ENCODE results near the gene SLC6A16.
"Not testable (repeated sequence)": the region's sequence is repeated elsewhere in the genome, so short reads cannot be mapped to it uniquely, and the experiment has no call there.

Gene SLC6A16

DNA sequence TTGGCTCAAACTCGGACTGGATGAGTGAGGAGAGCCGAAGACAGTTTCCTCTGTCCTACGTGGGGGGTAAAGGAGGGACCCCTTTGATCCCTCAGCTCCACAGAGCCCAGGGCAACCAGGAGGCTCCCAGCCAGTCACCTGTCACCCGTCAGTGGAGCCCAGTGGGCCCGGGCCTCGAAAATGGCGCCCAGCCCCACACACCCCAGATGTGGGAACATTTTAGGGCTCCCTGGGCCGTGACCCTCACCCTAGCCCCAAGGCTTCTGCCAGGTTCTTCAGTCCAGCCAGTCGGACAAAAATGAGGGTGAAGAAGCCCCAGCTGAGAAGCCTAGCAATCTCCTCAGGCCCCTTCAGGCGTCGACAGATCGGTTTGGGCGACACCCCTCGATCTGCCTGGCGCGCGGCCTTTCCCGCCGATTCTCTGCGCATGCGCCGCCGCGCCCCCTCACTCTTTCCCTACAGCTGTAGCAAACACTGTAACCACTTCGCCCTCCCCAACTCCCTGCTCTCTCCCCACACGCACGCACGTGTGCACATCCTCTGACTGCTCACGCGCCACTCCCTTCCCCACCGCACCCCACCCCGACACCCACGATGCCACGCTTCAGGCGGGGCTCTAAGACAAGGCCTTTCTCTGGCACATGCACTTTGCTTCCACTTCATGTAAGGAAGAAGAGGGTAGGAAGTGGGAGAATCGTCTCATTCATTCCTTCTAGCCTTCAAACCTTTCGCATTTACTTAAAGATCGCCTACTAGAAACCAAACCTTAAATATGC is at the start of gene SLC6A16:
SLC6A16 (minus strand) TSS at position 391 of the 776 bp plus-strand sequence. CDS start 13,844 bp downstream, outside the sequence.
- Mint-ChIP-seq H3K4me1 (ENCODE audit: low read depth) (peaks cover 18% of the 10 kb centered on the region), H3K27me3 (ENCODE audit: low read depth) (no peaks in the 10 kb centered on the region), H3K27ac (no peak within 1 kb of the TSS), H3K36me3 (ENCODE audit: low read depth) (peaks cover 16% of the 10 kb centered on the region), H3K4me3 (no peak within 1 kb of the TSS), H3K9me3 (no peaks in the 10 kb centered on the region)

DNA sequence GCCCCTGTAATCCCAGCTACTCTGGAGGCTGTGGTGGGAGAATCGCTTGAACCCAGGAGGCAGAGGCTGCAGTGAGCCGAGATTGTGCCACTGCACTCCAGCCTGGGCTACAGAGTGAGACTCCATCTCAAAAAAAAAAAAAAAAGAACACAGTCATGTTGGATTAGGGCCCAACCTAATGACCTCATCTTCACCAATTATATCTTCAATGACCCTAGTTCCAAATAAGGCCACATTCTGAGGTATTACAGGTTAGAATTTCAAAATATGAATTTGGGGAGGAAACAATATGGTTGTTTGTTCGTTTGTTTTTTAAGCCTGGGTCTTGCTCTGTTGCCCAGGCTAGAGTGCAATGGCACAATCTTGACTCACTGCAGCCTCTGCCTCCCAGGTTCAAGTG is 48.2 kb upstream of the SLC6A16 start:
- H3K27ac Mint-ChIP-seq; H3K4me1 Mint-ChIP-seq (ENCODE audit: low read depth); H3K36me3 Mint-ChIP-seq (ENCODE audit: low read depth); H3K4me3 Mint-ChIP-seq; H3K27me3 Mint-ChIP-seq (ENCODE audit: low read depth); H3K9me3 Mint-ChIP-seq: not testable (repeated sequence)

DNA sequence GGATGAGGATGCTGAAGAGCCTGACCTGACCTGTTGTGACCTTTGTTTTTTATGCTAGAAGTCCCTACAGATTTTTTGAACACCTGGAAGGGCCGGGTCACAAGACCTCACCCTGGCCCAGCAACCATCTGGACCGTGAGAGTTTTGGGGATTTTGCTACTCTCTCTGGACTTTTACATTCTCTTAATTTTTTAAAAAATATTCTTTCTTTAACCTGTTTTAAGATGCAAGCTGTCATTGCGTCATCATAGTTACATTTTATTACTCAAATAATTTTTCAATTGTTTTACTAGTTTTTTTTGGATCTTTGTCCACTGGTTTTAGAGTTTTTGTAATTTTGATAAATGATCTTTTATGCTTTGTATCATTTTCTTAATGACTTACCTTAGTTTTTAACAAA is 46.2 kb upstream of the SLC6A16 start:
- Mint-ChIP-seq H3K9me3 (peaks cover 3% of the 10 kb centered on the region), H3K27me3 (ENCODE audit: low read depth) (peaks cover 8% of the 10 kb centered on the region), H3K4me1 (ENCODE audit: low read depth) (no peaks in the 10 kb centered on the region), H3K27ac (no peak overlapping the region), H3K36me3 (ENCODE audit: low read depth) (peaks cover 2% of the 10 kb centered on the region), H3K4me3 (no peak overlapping the region)

DNA sequence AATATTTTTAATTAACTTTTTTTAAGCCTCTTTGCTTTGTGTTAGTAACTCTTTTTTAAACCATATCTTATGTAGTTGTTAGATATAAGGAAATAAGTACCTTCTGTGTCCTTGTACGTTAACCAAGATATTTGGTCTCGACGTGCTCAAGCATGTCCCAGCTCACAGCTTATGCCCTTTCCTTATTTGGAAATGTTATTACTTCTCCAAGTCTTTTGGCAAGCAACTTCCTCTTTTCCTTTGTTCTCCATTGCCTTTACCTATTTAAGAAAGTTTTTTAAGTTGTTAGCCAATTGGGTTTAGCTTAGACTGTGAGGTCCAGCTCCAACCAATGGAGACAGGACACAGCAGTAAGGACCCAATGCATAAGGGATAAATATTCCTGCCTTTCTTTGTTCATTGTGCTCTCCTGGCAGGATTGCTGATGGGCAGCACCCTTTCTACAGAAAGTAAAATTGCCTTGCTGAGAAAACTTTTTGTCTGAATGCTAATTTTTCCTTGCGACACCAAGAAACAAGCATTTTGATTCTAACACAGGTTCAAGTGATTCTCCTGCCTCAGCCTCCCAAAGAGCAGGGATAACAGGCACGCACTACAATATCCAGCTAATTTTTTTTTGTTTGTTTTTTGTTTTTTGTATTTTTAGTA is 43.8 kb upstream of the SLC6A16 start:
- Mint-ChIP-seq H3K9me3 (peaks cover 3% of the 10 kb centered on the region), H3K27me3 (ENCODE audit: low read depth) (peaks cover 12% of the 10 kb centered on the region), H3K4me1 (ENCODE audit: low read depth) (no peaks in the 10 kb centered on the region), H3K4me3 (no peak overlapping the region), H3K36me3 (ENCODE audit: low read depth) (peaks cover 2% of the 10 kb centered on the region), H3K27ac (no peak overlapping the region)

DNA sequence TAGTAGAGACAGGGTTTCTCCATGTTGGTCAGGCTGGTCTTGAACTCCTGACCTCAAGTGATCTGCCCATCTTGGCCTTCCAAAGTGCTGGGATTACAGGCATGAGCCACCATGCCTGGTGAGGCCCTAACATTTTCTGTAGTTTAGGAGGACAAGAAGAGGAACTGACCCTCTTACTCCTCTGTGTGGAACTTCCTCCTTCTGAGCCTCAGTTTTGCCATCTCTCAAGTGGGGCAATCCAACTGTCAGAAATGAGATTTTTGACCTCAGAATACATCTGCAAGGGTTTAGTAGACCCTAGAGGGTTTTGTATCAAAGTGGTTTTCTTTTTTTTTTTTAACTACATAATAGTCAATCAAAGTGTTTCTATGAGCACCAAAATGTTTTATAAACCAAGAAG is 41.1 kb upstream of the SLC6A16 start:
- Mint-ChIP-seq H3K27me3 (ENCODE audit: low read depth) (peaks cover 9% of the 10 kb centered on the region), H3K4me3 (no peak overlapping the region), H3K9me3 (peaks cover 3% of the 10 kb centered on the region), H3K36me3 (ENCODE audit: low read depth) (peaks cover 2% of the 10 kb centered on the region), H3K27ac (no peak overlapping the region), H3K4me1 (ENCODE audit: low read depth) (peaks cover 5% of the 10 kb centered on the region)

DNA sequence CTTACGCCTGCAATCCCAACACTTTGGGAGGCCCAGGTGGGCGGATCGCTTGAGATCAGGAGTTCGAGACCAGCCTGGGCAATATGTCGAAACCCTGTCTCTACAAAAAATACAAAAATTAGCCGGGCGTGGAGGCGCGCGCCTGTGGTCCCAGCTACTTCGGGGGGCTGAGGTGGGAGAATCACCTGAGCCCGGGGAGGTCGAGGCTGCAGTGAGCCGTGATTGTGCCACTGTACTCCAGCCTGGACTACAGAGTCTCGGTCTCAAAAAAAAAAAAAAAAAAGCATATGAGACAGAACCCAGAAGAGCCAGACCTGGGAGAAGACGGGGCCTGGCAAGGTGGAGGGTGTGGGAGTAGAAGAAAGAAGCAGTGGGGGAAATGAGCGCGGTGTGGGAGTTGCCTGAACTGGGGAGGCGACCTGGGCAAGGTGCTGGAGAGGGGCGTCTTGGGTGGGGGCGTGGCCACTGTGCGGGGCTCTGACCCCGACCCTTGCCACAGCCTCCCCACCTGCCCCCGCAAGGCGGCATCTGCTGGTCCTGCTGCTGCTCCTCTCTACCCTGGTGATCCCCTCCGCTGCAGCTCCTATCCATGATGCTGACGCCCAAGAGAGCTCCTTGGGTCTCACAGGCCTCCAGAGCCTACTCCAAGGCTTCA is 39.2 kb upstream of the SLC6A16 start:
- H3K9me3 Mint-ChIP-seq: no peaks in the 10 kb centered on the region
- H3K4me3 Mint-ChIP-seq: no peak overlapping the region
- H3K27ac Mint-ChIP-seq: no peak overlapping the region
- peaks cover 11% of the 10 kb centered on the region for H3K27me3 Mint-ChIP-seq (ENCODE audit: low read depth)
- H3K4me1 Mint-ChIP-seq (ENCODE audit: low read depth): peaks cover 8% of the 10 kb centered on the region
- H3K36me3 Mint-ChIP-seq (ENCODE audit: low read depth): no peaks in the 10 kb centered on the region

DNA sequence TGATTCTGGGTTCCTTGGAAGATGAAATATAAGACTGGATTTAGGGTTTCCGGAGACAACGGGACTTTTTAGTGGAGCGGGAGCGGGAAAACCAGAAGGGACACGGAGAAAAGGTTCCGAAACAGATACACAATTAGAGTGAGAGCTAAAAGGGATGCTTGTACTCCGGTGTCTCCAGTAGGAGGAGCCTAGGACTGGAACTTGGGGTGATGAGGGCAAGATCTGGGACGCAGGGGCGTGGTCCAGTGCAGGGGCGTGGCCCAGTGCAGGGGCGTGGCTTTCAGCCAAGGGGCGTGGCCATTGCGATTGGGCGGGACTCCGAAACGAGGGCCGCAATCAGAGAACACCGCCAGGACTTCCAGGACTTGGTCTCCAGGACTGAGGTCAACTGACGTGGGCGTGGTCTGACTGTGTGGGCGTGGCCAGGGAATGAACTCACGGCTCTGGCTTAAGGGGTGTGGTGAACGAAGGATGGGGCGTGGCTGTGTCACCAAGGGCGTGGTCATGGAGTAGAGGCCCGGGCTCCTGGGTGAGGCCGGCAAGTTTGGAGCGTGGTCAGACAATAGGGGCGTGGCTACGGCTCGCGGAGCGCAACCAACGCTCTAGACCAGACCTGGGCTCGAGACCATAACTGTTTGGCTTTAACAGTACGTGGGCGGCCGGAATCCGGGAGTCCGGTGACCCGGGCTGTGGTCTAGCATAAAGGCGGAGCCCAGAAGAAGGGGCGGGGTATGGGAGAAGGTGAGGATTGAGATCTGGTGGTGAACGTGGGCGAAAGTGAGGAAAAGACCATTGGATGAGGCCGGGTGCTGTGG is 38.5 kb upstream of the SLC6A16 start, which contains the start of gene DKKL1:
DKKL1 (plus strand) TSS at position 610 of the 815 bp plus-strand sequence; CDS start at position 732, 122 bp downstream.
- peaks cover 8% of the 10 kb centered on the region for H3K4me1 Mint-ChIP-seq (ENCODE audit: low read depth)
- H3K4me3 Mint-ChIP-seq: no peak within 1 kb of the TSS
- H3K27me3 Mint-ChIP-seq (ENCODE audit: low read depth): peaks cover 15% of the 10 kb centered on the region
- H3K27ac Mint-ChIP-seq: no peak within 1 kb of the TSS
- no peaks in the 10 kb centered on the region for H3K9me3 Mint-ChIP-seq
- H3K36me3 Mint-ChIP-seq (ENCODE audit: low read depth): no peaks in the 10 kb centered on the region

DNA sequence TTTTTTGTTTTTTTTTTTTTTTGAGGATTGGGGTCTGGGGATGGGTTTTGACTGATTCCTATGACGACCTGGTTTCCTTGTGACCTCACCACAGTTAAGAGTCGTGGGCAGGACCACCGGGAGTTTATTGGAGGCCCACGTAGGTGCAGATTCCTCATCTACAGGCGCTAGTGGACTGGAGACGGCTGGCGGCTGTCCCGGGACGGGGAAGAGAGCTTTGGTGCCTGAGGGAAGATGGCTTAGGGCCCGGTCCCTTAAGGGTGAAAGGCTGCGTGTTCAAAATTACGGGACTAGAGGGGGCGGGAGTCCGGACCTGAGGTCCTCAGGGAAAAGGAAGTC is 37.9 kb upstream of the SLC6A16 start:
- Mint-ChIP-seq H3K27me3 (ENCODE audit: low read depth) (peaks cover 15% of the 10 kb centered on the region), H3K27ac (no peak overlapping the region), H3K9me3 (no peaks in the 10 kb centered on the region), H3K4me3 (no peak overlapping the region), H3K36me3 (ENCODE audit: low read depth) (no peaks in the 10 kb centered on the region), H3K4me1 (ENCODE audit: low read depth) (peaks cover 8% of the 10 kb centered on the region)

DNA sequence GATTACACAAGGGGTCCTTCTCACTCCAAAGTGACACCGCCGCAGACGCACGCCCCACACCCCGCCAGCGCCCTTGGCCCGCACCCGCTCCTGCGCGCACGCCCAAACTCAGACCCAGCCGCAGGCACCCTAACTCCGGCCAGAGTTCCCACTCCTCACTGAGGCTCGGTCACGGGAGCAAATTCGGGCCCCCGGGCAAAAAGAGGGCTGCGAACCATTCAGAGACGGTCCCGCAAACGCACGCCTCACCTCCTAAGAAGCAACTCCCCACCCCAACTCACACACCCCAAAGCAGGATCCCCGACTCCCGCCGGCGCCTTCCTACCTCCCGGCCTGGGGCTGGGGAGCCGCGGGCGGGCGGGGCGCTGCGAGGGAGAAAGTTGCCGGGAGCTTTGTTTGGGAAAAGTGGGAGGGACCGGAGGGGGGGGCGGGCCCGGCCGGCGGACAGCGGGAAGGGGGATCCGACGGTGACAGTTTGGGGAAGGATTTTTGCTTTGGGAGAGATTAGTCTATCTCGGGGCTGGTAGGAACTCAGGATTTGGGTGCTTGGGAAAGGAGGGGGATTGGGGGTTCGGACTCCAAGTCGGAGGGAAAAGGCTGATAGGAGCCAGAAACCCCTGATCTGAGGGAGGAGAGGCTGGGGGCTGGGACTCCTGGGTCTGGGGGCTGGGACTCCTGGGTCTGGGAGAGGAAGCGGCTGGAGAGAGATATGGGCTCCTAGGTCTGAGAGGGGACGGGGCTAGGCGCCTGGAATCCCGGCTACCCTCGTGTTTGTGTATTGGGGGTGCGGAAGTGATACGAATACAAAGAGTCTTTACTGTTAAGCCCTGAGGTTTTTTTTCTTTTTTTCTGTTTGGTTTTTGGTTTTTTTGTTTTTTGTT is 37.3 kb upstream of the SLC6A16 start, which contains the start of gene TEAD2:
TEAD2 (minus strand) TSS at position 369 of the 881 bp plus-strand sequence. CDS start 2,341 bp downstream, outside the sequence.
- H3K27me3 Mint-ChIP-seq (ENCODE audit: low read depth): peaks cover 18% of the 10 kb centered on the region
- H3K4me3 Mint-ChIP-seq: no peak within 1 kb of the TSS
- H3K9me3 Mint-ChIP-seq: no peaks in the 10 kb centered on the region
- H3K27ac Mint-ChIP-seq: no peak within 1 kb of the TSS
- H3K36me3 Mint-ChIP-seq (ENCODE audit: low read depth): no peaks in the 10 kb centered on the region
- peaks cover 8% of the 10 kb centered on the region for H3K4me1 Mint-ChIP-seq (ENCODE audit: low read depth)

DNA sequence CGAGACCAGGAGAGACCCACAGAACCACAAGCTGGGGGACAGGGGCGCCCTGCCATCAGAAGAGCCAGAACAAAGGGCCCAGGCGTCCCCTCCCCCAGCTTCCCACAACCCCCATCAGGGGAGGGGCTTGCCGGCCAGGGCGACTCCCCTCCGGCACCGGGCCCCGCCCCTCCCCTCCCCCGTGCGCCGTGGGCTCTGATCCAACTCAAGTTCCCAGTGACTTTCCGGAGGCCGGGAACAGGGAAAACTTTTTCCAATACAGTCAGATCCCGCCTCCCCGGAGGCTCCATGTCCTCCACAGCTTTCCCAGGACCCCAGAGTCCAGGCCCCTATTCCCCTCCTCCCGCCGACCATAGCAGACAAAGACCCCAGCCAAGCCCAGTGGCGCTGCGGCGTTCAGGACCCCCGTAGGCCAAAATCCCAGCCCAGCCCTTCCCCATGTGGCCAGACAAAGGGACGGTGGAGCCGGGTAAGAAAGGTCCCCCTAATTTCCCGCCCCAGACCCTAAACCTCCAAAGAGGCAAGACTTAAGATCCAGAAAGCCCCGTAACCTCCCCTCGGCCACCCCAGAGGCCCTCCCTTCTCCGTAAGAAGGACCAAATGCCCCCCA is 36.6 kb upstream of the SLC6A16 start:
- Mint-ChIP-seq H3K27me3 (ENCODE audit: low read depth) (peaks cover 20% of the 10 kb centered on the region), H3K4me3 (no peak overlapping the region), H3K27ac (no peak overlapping the region), H3K9me3 (no peaks in the 10 kb centered on the region), H3K36me3 (ENCODE audit: low read depth) (no peaks in the 10 kb centered on the region), H3K4me1 (ENCODE audit: low read depth) (peaks cover 8% of the 10 kb centered on the region)

DNA sequence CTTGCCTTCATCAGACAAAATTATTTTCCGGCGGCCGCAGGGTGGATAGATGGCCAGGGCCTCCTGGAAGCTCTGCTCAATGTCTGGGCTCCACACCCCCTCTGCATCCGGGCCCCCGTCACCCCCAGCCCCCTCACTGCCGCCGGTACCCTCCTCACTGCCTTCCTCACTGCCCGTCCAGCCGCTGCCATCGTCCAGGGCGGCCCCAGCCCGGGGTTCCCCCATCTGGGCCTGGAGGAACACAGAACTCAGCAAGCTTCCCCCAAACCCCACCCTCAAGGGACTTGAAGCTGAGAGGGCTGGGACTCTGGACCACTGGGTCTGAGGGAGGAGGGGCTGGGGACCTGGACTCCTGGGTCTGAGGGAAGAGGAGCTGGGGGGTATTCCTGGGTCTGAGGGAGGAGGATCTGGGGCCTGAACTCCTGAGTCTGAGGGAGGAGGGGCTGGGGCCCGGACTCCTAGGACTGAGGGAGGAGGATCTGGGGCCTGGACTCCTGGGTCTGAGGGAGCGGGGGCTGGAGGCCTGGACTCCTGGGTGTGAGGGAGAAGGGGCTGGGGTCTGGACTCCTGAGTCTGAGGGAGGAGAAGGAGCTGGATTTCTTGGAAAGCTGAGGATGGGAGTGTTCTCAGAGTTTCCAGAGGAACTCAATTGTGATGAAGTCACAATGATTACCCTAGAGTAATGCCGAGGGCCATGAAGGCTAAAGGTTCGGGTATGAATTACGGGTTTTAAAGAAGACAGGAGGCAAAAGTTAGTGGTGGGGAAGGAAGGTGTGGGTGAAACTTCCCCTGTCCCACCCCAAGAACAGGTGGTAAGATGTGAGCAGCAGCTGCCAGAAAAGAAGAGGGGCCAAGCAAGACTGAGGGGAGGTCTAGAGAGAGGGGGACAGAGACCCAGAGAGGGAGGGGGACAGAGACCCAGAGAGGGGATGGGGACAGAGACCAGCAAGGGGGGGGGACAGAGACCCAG is 35.1 kb upstream of the SLC6A16 start:
- H3K9me3 Mint-ChIP-seq: no peaks in the 10 kb centered on the region
- H3K27ac Mint-ChIP-seq: no peak overlapping the region
- peak overlapping the region; percentile 13 for H3K4me3 Mint-ChIP-seq
- H3K36me3 Mint-ChIP-seq (ENCODE audit: low read depth): no peaks in the 10 kb centered on the region
- peaks cover 28% of the 10 kb centered on the region for H3K27me3 Mint-ChIP-seq (ENCODE audit: low read depth)
- H3K4me1 Mint-ChIP-seq (ENCODE audit: low read depth): peaks cover 13% of the 10 kb centered on the region

DNA sequence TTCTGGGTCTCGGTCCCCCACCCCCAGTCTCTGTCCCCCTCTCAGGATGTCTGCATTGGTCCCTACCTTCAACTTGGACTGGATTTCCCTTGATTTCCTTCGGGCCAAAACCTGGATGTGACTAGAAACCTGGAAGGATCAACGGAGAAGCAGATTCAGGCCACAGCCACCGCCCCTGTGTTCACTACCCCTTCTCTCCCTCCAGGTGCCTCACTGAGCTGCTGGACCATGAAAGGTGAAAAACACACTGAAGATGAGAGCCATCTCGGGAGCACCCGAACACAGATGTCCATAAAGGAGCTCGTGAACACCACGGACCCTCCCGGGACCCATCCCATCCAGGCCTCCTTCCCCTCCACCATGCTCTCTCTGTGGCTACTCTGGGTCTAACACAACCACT is 32.2 kb upstream of the SLC6A16 start:
- peaks cover 13% of the 10 kb centered on the region for H3K4me1 Mint-ChIP-seq (ENCODE audit: low read depth)
- peaks cover 36% of the 10 kb centered on the region for H3K27me3 Mint-ChIP-seq (ENCODE audit: low read depth)
- H3K4me3 Mint-ChIP-seq: no peak overlapping the region
- no peaks in the 10 kb centered on the region for H3K36me3 Mint-ChIP-seq (ENCODE audit: low read depth)
- H3K9me3 Mint-ChIP-seq: no peaks in the 10 kb centered on the region
- H3K27ac Mint-ChIP-seq: no peak overlapping the region
